Epithelial cell of esophagus (primary cell): ENCODE results near the gene SESN2.

ENCODE experiments used
- DNase-seq: peaks from one replicate; pipeline ENCODE4 v3.0.0; 2010; ENCODE audit warnings: low read depth
- H3K4me3 ChIP-seq: 2 replicates; pipeline ENCODE4 v1.5.1; 2011; ENCODE audit warnings: mild to moderate bottlenecking, low read length, control low read depth
- CTCF ChIP-seq: IDR thresholded peaks from 2 replicates; pipeline ENCODE4 v1.5.1; 2011; ENCODE audit warnings: low read depth, mild to moderate bottlenecking, low read length, control low read depth, inconsistent platforms; ENCODE audit not compliant: insufficient read depth; ENCODE audit errors: missing control alignments

Gene SESN2

GRCh38 chr1:28233264-28233606 is 26.1 kb upstream of the SESN2 start:
- DNase-seq = no peak
- H3K4me3 ChIP-seq = peak overlapping the region; percentile 91
- no peak for TF ChIP-seq CTCF

- DNase-seq = peak; percentile 99
- TF ChIP-seq CTCF = no peak
- peak within 1 kb of the TSS; percentile 94 for H3K4me3 ChIP-seq
Measured at GRCh38 chr1:28235755-28236655, 23.3 kb upstream of the SESN2 start, which contains the start of gene ATP5IF1. ATP5IF1 (plus strand) TSS chr1:28236124; CDS start chr1:28236184, 60 bp downstream.

GRCh38 chr1:28236656-28237322 is 22.5 kb upstream of the SESN2 start:
- TF ChIP-seq CTCF = no peak
- H3K4me3 ChIP-seq = peak overlapping the region; percentile 94
- no peak for DNase-seq

GRCh38 chr1:28239004-28239403 is 20.3 kb upstream of the SESN2 start:
- no peak for TF ChIP-seq CTCF
- peak; percentile 39 for DNase-seq
- H3K4me3 ChIP-seq = no peak overlapping the region

GRCh38 chr1:28240024-28240423 is 19.3 kb upstream of the SESN2 start:
- no peak overlapping the region for H3K4me3 ChIP-seq
- TF ChIP-seq CTCF = no peak

GRCh38 chr1:28241638-28242241 is 17.6 kb upstream of the SESN2 start:
- no peak for TF ChIP-seq CTCF
- DNase-seq = peak; percentile 93

More at GRCh38 chr1:28240024-28240423, 19.3 kb upstream of the SESN2 start:
- DNase-seq = peak; percentile 55

More at GRCh38 chr1:28241638-28242241, 17.6 kb upstream of the SESN2 start:
- no peak overlapping the region for H3K4me3 ChIP-seq
